ENCODE measurements around the gene GAL. TPM values are rescaled to one million over a fixed set of nuclear protein-coding genes. Genes with fewer than 3 reads are reported as not detected.
A peak's percentile ranks its signal among the peaks of the same experiment; 100 is the strongest.

Gene GAL
- total and polyA plus RNA-seq, 9 donors = 0.38 to 1.4 (median 0.53) TPM

- H3K4me3 ChIP-seq (ENCODE audit: low read length) = no peak overlapping the region
- H3K36me3 ChIP-seq (ENCODE audit: control insufficient read depth, insufficient read depth, low read length) = no peaks in the 10 kb centered on the region
- H3K4me1 ChIP-seq (ENCODE audit: control insufficient read depth, insufficient read depth, low read length) = peaks cover 12% of the 10 kb centered on the region
- peaks cover 9% of the 10 kb centered on the region for H3K27me3 ChIP-seq (ENCODE audit: control insufficient read depth, insufficient read depth, low read length)
- peaks cover 5% of the 10 kb centered on the region for H3K9me3 ChIP-seq (replicated peaks; ENCODE audit: control insufficient read depth, low read depth, low read length)
- no peak overlapping the region for H3K27ac ChIP-seq (ENCODE audit: low read length)
- no peak for DNase-seq
- 87% methylated on average over 4 of the region's 8 CpGs for WGBS (ENCODE audit: insufficient coverage)
Measured at GRCh38 chr11:68658097-68658496, 26.2 kb upstream of the GAL start.

GRCh38 chr11:68658661-68659060 is 25.7 kb upstream of the GAL start:
- Histone ChIP-seq H3K27me3 (ENCODE audit: control insufficient read depth, insufficient read depth, low read length) (peaks cover 9% of the 10 kb centered on the region), H3K27ac (ENCODE audit: low read length) (no peak overlapping the region), H3K9me3 (replicated peaks; ENCODE audit: control insufficient read depth, low read depth, low read length) (peaks cover 5% of the 10 kb centered on the region), H3K36me3 (ENCODE audit: control insufficient read depth, insufficient read depth, low read length) (no peaks in the 10 kb centered on the region), H3K4me1 (ENCODE audit: control insufficient read depth, insufficient read depth, low read length) (peaks cover 12% of the 10 kb centered on the region), H3K4me3 (ENCODE audit: low read length) (no peak overlapping the region)
- peak; percentile 39 for DNase-seq
- 55% methylated on average over 12 of the region's 13 CpGs for WGBS (ENCODE audit: insufficient coverage)

GRCh38 chr11:68659158-68659921 is 25.0 kb upstream of the GAL start:
- peaks cover 5% of the 10 kb centered on the region for H3K9me3 ChIP-seq (replicated peaks; ENCODE audit: control insufficient read depth, low read depth, low read length)
- H3K27ac ChIP-seq (ENCODE audit: low read length) = no peak overlapping the region
- peaks cover 12% of the 10 kb centered on the region for H3K4me1 ChIP-seq (ENCODE audit: control insufficient read depth, insufficient read depth, low read length)
- no peak overlapping the region for H3K4me3 ChIP-seq (ENCODE audit: low read length)
- WGBS (ENCODE audit: insufficient coverage) = 24% methylated on average over 21 of the region's 22 CpGs
- no peaks in the 10 kb centered on the region for H3K36me3 ChIP-seq (ENCODE audit: control insufficient read depth, insufficient read depth, low read length)
- peaks cover 9% of the 10 kb centered on the region for H3K27me3 ChIP-seq (ENCODE audit: control insufficient read depth, insufficient read depth, low read length)
- DNase-seq = peak; percentile 85

GRCh38 chr11:68660066-68660810 is 24.1 kb upstream of the GAL start:
- peaks cover 2% of the 10 kb centered on the region for H3K9me3 ChIP-seq (replicated peaks; ENCODE audit: control insufficient read depth, low read depth, low read length)
- no peak overlapping the region for H3K27ac ChIP-seq (ENCODE audit: low read length)
- peaks cover 10% of the 10 kb centered on the region for H3K27me3 ChIP-seq (ENCODE audit: control insufficient read depth, insufficient read depth, low read length)
- H3K4me3 ChIP-seq (ENCODE audit: low read length) = no peak overlapping the region
- peaks cover 12% of the 10 kb centered on the region for H3K4me1 ChIP-seq (ENCODE audit: control insufficient read depth, insufficient read depth, low read length)
- WGBS (ENCODE audit: insufficient coverage) = 90% methylated on average over 10 of the region's 18 CpGs
- no peaks in the 10 kb centered on the region for H3K36me3 ChIP-seq (ENCODE audit: control insufficient read depth, insufficient read depth, low read length)
- no peak for DNase-seq

GRCh38 chr11:68661014-68661413 is 23.3 kb upstream of the GAL start:
- Histone ChIP-seq H3K27me3 (ENCODE audit: control insufficient read depth, insufficient read depth, low read length) (peaks cover 9% of the 10 kb centered on the region), H3K27ac (ENCODE audit: low read length) (no peak overlapping the region), H3K36me3 (ENCODE audit: control insufficient read depth, insufficient read depth, low read length) (no peaks in the 10 kb centered on the region), H3K4me1 (ENCODE audit: control insufficient read depth, insufficient read depth, low read length) (peaks cover 12% of the 10 kb centered on the region), H3K9me3 (replicated peaks; ENCODE audit: control insufficient read depth, low read depth, low read length) (no peaks in the 10 kb centered on the region), H3K4me3 (ENCODE audit: low read length) (no peak overlapping the region)
- no peak for DNase-seq
- 84% methylated on average over 15 of the region's 15 CpGs for WGBS (ENCODE audit: insufficient coverage)

GRCh38 chr11:68661697-68662603 is 22.4 kb upstream of the GAL start:
- no peak overlapping the region for H3K4me3 ChIP-seq (ENCODE audit: low read length)
- no peak overlapping the region for H3K27ac ChIP-seq (ENCODE audit: low read length)
- H3K27me3 ChIP-seq (ENCODE audit: control insufficient read depth, insufficient read depth, low read length) = peaks cover 11% of the 10 kb centered on the region
- H3K4me1 ChIP-seq (ENCODE audit: control insufficient read depth, insufficient read depth, low read length) = peaks cover 12% of the 10 kb centered on the region
- no peaks in the 10 kb centered on the region for H3K9me3 ChIP-seq (replicated peaks; ENCODE audit: control insufficient read depth, low read depth, low read length)
- H3K36me3 ChIP-seq (ENCODE audit: control insufficient read depth, insufficient read depth, low read length) = no peaks in the 10 kb centered on the region
- 65% methylated on average over 4 of the region's 18 CpGs for WGBS (ENCODE audit: insufficient coverage)
- DNase-seq = no peak

GRCh38 chr11:68663482-68664010 is 20.8 kb upstream of the GAL start:
- no peak overlapping the region for H3K4me3 ChIP-seq (ENCODE audit: low read length)
- 83% methylated on average over 12 of the region's 18 CpGs for WGBS (ENCODE audit: insufficient coverage)
- H3K27me3 ChIP-seq (ENCODE audit: control insufficient read depth, insufficient read depth, low read length) = peaks cover 11% of the 10 kb centered on the region
- peaks cover 12% of the 10 kb centered on the region for H3K4me1 ChIP-seq (ENCODE audit: control insufficient read depth, insufficient read depth, low read length)
- no peaks in the 10 kb centered on the region for H3K9me3 ChIP-seq (replicated peaks; ENCODE audit: control insufficient read depth, low read depth, low read length)
- no peak overlapping the region for H3K27ac ChIP-seq (ENCODE audit: low read length)
- no peaks in the 10 kb centered on the region for H3K36me3 ChIP-seq (ENCODE audit: control insufficient read depth, insufficient read depth, low read length)
- DNase-seq = no peak

GRCh38 chr11:68664141-68664540 is 20.2 kb upstream of the GAL start:
- DNase-seq = no peak
- 94% methylated on average over 2 of the region's 9 CpGs for WGBS (ENCODE audit: insufficient coverage)
- H3K4me3 ChIP-seq (ENCODE audit: low read length) = no peak overlapping the region
- peaks cover 8% of the 10 kb centered on the region for H3K4me1 ChIP-seq (ENCODE audit: control insufficient read depth, insufficient read depth, low read length)
- no peaks in the 10 kb centered on the region for H3K36me3 ChIP-seq (ENCODE audit: control insufficient read depth, insufficient read depth, low read length)
- H3K9me3 ChIP-seq (replicated peaks; ENCODE audit: control insufficient read depth, low read depth, low read length) = no peaks in the 10 kb centered on the region
- H3K27me3 ChIP-seq (ENCODE audit: control insufficient read depth, insufficient read depth, low read length) = peaks cover 11% of the 10 kb centered on the region
- H3K27ac ChIP-seq (ENCODE audit: low read length) = no peak overlapping the region

GRCh38 chr11:68664906-68665305 is 19.4 kb upstream of the GAL start:
- no peaks in the 10 kb centered on the region for H3K9me3 ChIP-seq (replicated peaks; ENCODE audit: control insufficient read depth, low read depth, low read length)
- no peaks in the 10 kb centered on the region for H3K36me3 ChIP-seq (ENCODE audit: control insufficient read depth, insufficient read depth, low read length)
- peaks cover 2% of the 10 kb centered on the region for H3K4me1 ChIP-seq (ENCODE audit: control insufficient read depth, insufficient read depth, low read length)
- H3K27ac ChIP-seq (ENCODE audit: low read length) = no peak overlapping the region
- H3K27me3 ChIP-seq (ENCODE audit: control insufficient read depth, insufficient read depth, low read length) = peaks cover 11% of the 10 kb centered on the region
- WGBS (ENCODE audit: insufficient coverage) = 84% methylated on average over 4 of the region's 7 CpGs
- DNase-seq = no peak
- H3K4me3 ChIP-seq (ENCODE audit: low read length) = no peak overlapping the region
